CD4-positive, alpha-beta T cell treated with Interleukin-17A for 1 hour (primary cell): ENCODE results near the gene TMPRSS2.

Experiments used
- DNase-seq: peaks from one replicate; pipeline ENCODE4 v3.0.0-alpha.2; 2020

TMPRSS2 gene

GRCh38 chr21:41480086-41480690 is 27.8 kb downstream of the TMPRSS2 start:
- no peak for DNase-seq

- no peak for DNase-seq
These were observed 28.3 kb downstream of the TMPRSS2 start for GRCh38 chr21:41479686-41480085.

GRCh38 chr21:41478319-41479177 is 29.4 kb downstream of the TMPRSS2 start:
- DNase-seq, result no peak

GRCh38 chr21:41477641-41478318 is 30.2 kb downstream of the TMPRSS2 start:
- DNase-seq, result no peak

GRCh38 chr21:41475714-41476420 is 32.1 kb downstream of the TMPRSS2 start:
- DNase-seq, result no peak

- no peak for DNase-seq
These were observed 35.0 kb downstream of the TMPRSS2 start for GRCh38 chr21:41472753-41473548.

- no peak for DNase-seq
These were observed 37.9 kb downstream of the TMPRSS2 start for GRCh38 chr21:41470054-41470453.

GRCh38 chr21:41466024-41466820 is 41.7 kb downstream of the TMPRSS2 start:
- DNase-seq, result no peak

GRCh38 chr21:41465176-41465781 is 42.7 kb downstream of the TMPRSS2 start:
- DNase-seq, result no peak

GRCh38 chr21:41460578-41461527 is 47.1 kb downstream of the TMPRSS2 start:
- peak; percentile 57 for DNase-seq

GRCh38 chr21:41459884-41460534 is 47.9 kb downstream of the TMPRSS2 start:
- no peak for DNase-seq

GRCh38 chr21:41458559-41458958 is 49.4 kb downstream of the TMPRSS2 start:
- DNase-seq, result no peak

- DNase-seq, result no peak
These were observed 49.8 kb downstream of the TMPRSS2 start for GRCh38 chr21:41458121-41458520.

- DNase-seq, result no peak
These were observed 54.2 kb downstream of the TMPRSS2 start for GRCh38 chr21:41453761-41454160.

- DNase-seq, result no peak
These were observed 54.8 kb downstream of the TMPRSS2 start for GRCh38 chr21:41453198-41453597.

- DNase-seq, result no peak
These were observed 55.9 kb downstream of the TMPRSS2 start for GRCh38 chr21:41451753-41452676.

- no peak for DNase-seq
These were observed 58.3 kb downstream of the TMPRSS2 start for GRCh38 chr21:41449613-41450012.

- DNase-seq, result no peak
These were observed 60.6 kb downstream of the TMPRSS2 start for GRCh38 chr21:41447356-41447755.
